Measurements from ENCODE around the gene PKDCC. TPM values are rescaled to one million over a fixed set of nuclear protein-coding genes. Genes with fewer than 3 reads are reported as not detected.

PKDCC gene
- total and polyA plus RNA-seq, 2 of the 13 experiments (the other 11 are each of a cell fraction or from before 2014, with no cell fraction given): 52.6 to 58.8 TPM

- no peak for TF ChIP-seq ZFP36 (IDR thresholded peaks at IDR 0.05; ENCODE audit: borderline replicate concordance, low read depth, low read length, partially characterized antibody)
- TF ChIP-seq MAX (IDR thresholded peaks at IDR 0.05): no peak
- TF ChIP-seq ARID4A (CRISPR knock-in tag; IDR thresholded peaks at IDR 0.05; ENCODE audit: borderline replicate concordance): no peak
- TF ChIP-seq FOXK2 (IDR thresholded peaks at IDR 0.05): no peak
- TF ChIP-seq ZNF207 (IDR thresholded peaks at IDR 0.05; ENCODE audit: borderline replicate concordance): no peak
- TF ChIP-seq ZFP36L2 (CRISPR knock-in tag; IDR thresholded peaks at IDR 0.05): no peak
- TF ChIP-seq MIER2 (CRISPR knock-in tag; IDR thresholded peaks at IDR 0.05): no peak
- no peak for TF ChIP-seq ZNF546 (CRISPR knock-in tag; conservative IDR thresholded peaks at IDR 0.05)
- no peak for TF ChIP-seq KLF11 (CRISPR knock-in tag; IDR thresholded peaks at IDR 0.05)
- peak; percentile 43; the same call in 1 of the 2 replicates for TF ChIP-seq TCF7 (IDR thresholded peaks at IDR 0.05; ENCODE audit: low read depth)
- no peak for TF ChIP-seq ATF4 (CRISPR knock-in tag; IDR thresholded peaks at IDR 0.05)
- peak; percentile 65; the same call in 1 of the 2 replicates for TF ChIP-seq ERF (CRISPR knock-in tag; IDR thresholded peaks at IDR 0.05)
- no peak for TF ChIP-seq PRDM15 (CRISPR knock-in tag; IDR thresholded peaks at IDR 0.05)
- no peak for TF ChIP-seq PHF20 (CRISPR knock-in tag; IDR thresholded peaks at IDR 0.05)
- no peak for TF ChIP-seq SP2 (CRISPR knock-in tag; IDR thresholded peaks at IDR 0.05)
- no peak for TF ChIP-seq AGO2 (optimal IDR thresholded peaks at IDR 0.05; ENCODE audit: low read depth, low read length)
- no peak for TF ChIP-seq SMARCE1 (IDR thresholded peaks at IDR 0.05; ENCODE audit: borderline replicate concordance)
- TF ChIP-seq ASH2L (IDR thresholded peaks at IDR 0.05; ENCODE audit: insufficient read length, low read depth, low read length): no peak
- 0 out of 2 replicates have a peak, but pooled peaks have one; percentile 30 for TF ChIP-seq MIER3 (CRISPR knock-in tag; IDR thresholded peaks at IDR 0.05; ENCODE audit: borderline replicate concordance)
- no peak for TF ChIP-seq ZNF672 (CRISPR knock-in tag; IDR thresholded peaks at IDR 0.05)
- TF ChIP-seq KDM4B (CRISPR knock-in tag; IDR thresholded peaks at IDR 0.05): no peak
Observed at GRCh38 chr2:42107249-42108042, 59.6 kb downstream of the PKDCC start (continued).

Data from HepG2 (cell line).